A549 (cell line): Measurements from ENCODE around the gene RGS17.

Source experiments
- CBX2 ChIP-seq: fragments of 200-600 bp; sonication (generic); IDR thresholded peaks from 2 replicates; pipeline ENCODE4 v1.6.1; 2016; ENCODE audit warnings: low read depth, mild to moderate bottlenecking, borderline replicate concordance
- CTCF ChIP-seq: fragments of >200 bp; sonication (Bioruptor Twin); formaldehyde crosslinking; IDR thresholded peaks from 3 replicates; pipeline ENCODE4 v1.5.1; 2016
- ELK1 ChIP-seq: fragments of 150-350 bp; IDR thresholded peaks from 2 replicates; pipeline ENCODE4 v1.6.1; 2014; ENCODE audit warnings: low read depth, mild to moderate bottlenecking, low read length
- RNF2 ChIP-seq: fragments of 200-600 bp; sonication (generic); IDR thresholded peaks from 2 replicates; pipeline ENCODE4 v1.6.1; 2016; ENCODE audit warnings: low read depth, mild to moderate bottlenecking, antibody characterized with exemption, moderate library complexity, borderline replicate concordance
- SMC3 ChIP-seq: fragments of >200 bp; sonication (Bioruptor Twin); formaldehyde crosslinking; IDR thresholded peaks from 3 replicates; pipeline ENCODE4 v1.6.1; 2018; ENCODE audit warnings: inconsistent platforms

- TF ChIP-seq CBX2 (no peak), SMC3 (no peak), ELK1 (no peak), RNF2 (no peak), CTCF (no peak)
Measured at GRCh38 chr6:153126218-153126617, 4.9 kb downstream of the RGS17 start.
